GM12878 (cell line): Measurements from ENCODE around the gene SELENOT. TPM values are rescaled to one million over a fixed set of nuclear protein-coding genes. Genes with fewer than 3 reads are reported as not detected.

Source experiments
- ATAC-seq: fragments of 200-7000 bp; cut with Tn5 transposase; 3 replicates; pipeline ENCODE4 v1.9.1; 2020; ENCODE audit warnings: mild to moderate bottlenecking, moderate library complexity
- BruUV-seq: library from RNA; stranded (reverse); fragments of 400-500 nt; replicated peaks from 2 replicates; lab custom pipeline; 2021; lab: Mats Ljungman, UMichigan
- CTCF ChIA-PET: fragments of 300-600 bp; sonication (Branson Sonifier 250); formaldehyde crosslinking; extraction: SDS; loops from one replicate; lab custom pipeline; 2021; ENCODE audit warnings: inconsistent platforms; lab: Yijun Ruan, JAX
- POLR2A ChIA-PET: fragments of 350-600 bp; formaldehyde crosslinking; extraction: SDS; loops from one replicate; lab custom pipeline; 2021; ENCODE audit warnings: inconsistent platforms; lab: Charles Lee
- RAD21 ChIA-PET: fragments of 300-600 bp; sonication (Branson Sonifier 250); formaldehyde crosslinking; loops from one replicate; lab custom pipeline; 2023; ENCODE audit warnings: antibody characterized with exemption; ENCODE audit not compliant: unreplicated experiment; lab: Charles Lee
- SMC1A ChIA-PET: fragments of 300-600 bp; sonication (Branson Sonifier 250); formaldehyde crosslinking; loops from one replicate; lab custom pipeline; 2023; ENCODE audit not compliant: unreplicated experiment, uncharacterized antibody; lab: Charles Lee
- DNase-seq: peaks from one replicate; pipeline ENCODE4 v3.0.0-alpha.2; 2011; ENCODE audit warnings: low read depth, low spot score
- FAIRE-seq: peaks from 3 replicates; lab custom pipeline; 2011; peaks lifted over from hg19 to GRCh38; lab: Jason Lieb, UNC
- H2AFZ ChIP-seq: 2 replicates; pipeline ENCODE4 v1.6.0; 2011; ENCODE audit warnings: low read depth, low read length, control low read depth; ENCODE audit not compliant: control insufficient read depth
- H3K27ac ChIP-seq: 2 replicates; pipeline ENCODE4 v1.5.1; 2011; ENCODE audit warnings: control low read depth; ENCODE audit not compliant: control insufficient read depth, insufficient read depth
- H3K27me3 ChIP-seq, 2 experiments: replicated peaks in 1 of 2; 2 replicates each; pipeline versions ENCODE4 v1.6.0 to v1.6.1; 2011; ENCODE audit warnings: low read length in 1 of 2; ENCODE audit not compliant: control insufficient read depth in 2 of 2, insufficient read depth in 2 of 2
- H3K36me3 ChIP-seq, 2 experiments: 2 replicates each; pipeline ENCODE4 v1.5.1; 2011; ENCODE audit warnings: low read length in 1 of 2; ENCODE audit not compliant: control insufficient read depth in 2 of 2, insufficient read depth in 2 of 2
- H3K4me1 ChIP-seq: 2 replicates; pipeline ENCODE4 v1.6.1; 2011; ENCODE audit warnings: mild to moderate bottlenecking, low read length, moderate library complexity, mixed read lengths; ENCODE audit not compliant: control insufficient read depth, insufficient read depth
- H3K4me2 ChIP-seq: 2 replicates; pipeline ENCODE4 v1.6.0; 2011; ENCODE audit warnings: control low read depth; ENCODE audit not compliant: control insufficient read depth, insufficient read depth
- H3K4me3 ChIP-seq: fragments of 200-600 bp; sonication (generic); 2 replicates; pipeline ENCODE4 v1.5.1; 2016
- H3K79me2 ChIP-seq: 2 replicates; pipeline ENCODE4 v1.6.0; 2011; ENCODE audit warnings: low read length; ENCODE audit not compliant: control insufficient read depth, insufficient read depth
- H3K9ac ChIP-seq: 2 replicates; pipeline ENCODE4 v1.8.0; 2011; ENCODE audit warnings: low read length, control low read depth, mixed read lengths; ENCODE audit not compliant: control insufficient read depth, insufficient read depth
- H3K9me3 ChIP-seq: replicated peaks from 3 replicates; pipeline ENCODE4 v1.5.1; 2011; ENCODE audit warnings: mild to moderate bottlenecking, low read length; ENCODE audit not compliant: control insufficient read depth, insufficient read depth
- H4K20me1 ChIP-seq: 2 replicates; pipeline ENCODE4 v1.6.0; 2011; ENCODE audit not compliant: control insufficient read depth, insufficient read depth
- BCL3 ChIP-seq: IDR thresholded peaks from 2 replicates; pipeline ENCODE4 v1.6.1; 2011; ENCODE audit warnings: borderline replicate concordance, low read depth, mild to moderate bottlenecking, moderate library complexity, low read length; ENCODE audit not compliant: insufficient read depth, poor library complexity, severe bottlenecking
- CBFB ChIP-seq: IDR thresholded peaks from 2 replicates; pipeline ENCODE4 v1.6.1; 2016; ENCODE audit warnings: antibody characterized with exemption, low read depth
- CBX3 ChIP-seq: fragments of 200-600 bp; sonication (generic); IDR thresholded peaks from 2 replicates; pipeline ENCODE4 v1.6.1; 2016; ENCODE audit warnings: low read depth, borderline replicate concordance
- EGR1 ChIP-seq, 2 experiments: IDR thresholded peaks; 1 replicate in 1 of 2; 2 replicates in 1 of 2; pipeline ENCODE4 v1.6.1; 2011 to 2012; ENCODE audit warnings: low read depth in 2 of 2, low read length in 2 of 2, borderline replicate concordance in 1 of 2, mild to moderate bottlenecking in 1 of 2, moderate library complexity in 1 of 2
- FOXM1 ChIP-seq: IDR thresholded peaks from 2 replicates; pipeline ENCODE4 v1.6.1; 2012; ENCODE audit warnings: low read depth, mild to moderate bottlenecking, inconsistent platforms, low read length, moderate library complexity
- HCFC1 ChIP-seq: fragments of 150-350 bp; IDR thresholded peaks from 2 replicates; pipeline ENCODE4 v1.6.1; 2014; ENCODE audit warnings: low read length
- LARP7 ChIP-seq: fragments of 450-650 bp; IDR thresholded peaks from 2 replicates; pipeline ENCODE4 v1.6.1; 2017; ENCODE audit warnings: mild to moderate bottlenecking
- MXI1 ChIP-seq: fragments of 150-350 bp; IDR thresholded peaks from 2 replicates; pipeline ENCODE4 v1.6.1; 2011; ENCODE audit warnings: low read depth, mild to moderate bottlenecking, inconsistent platforms, low read length, improper control_type of control experiment
- MYC ChIP-seq: IDR thresholded peaks from 2 replicates; pipeline ENCODE4 v1.6.1; 2011; ENCODE audit warnings: mild to moderate bottlenecking, low read length, moderate library complexity, inconsistent platforms; ENCODE audit not compliant: insufficient read depth, insufficient replicate concordance, insufficient read length, severe bottlenecking
- NBN ChIP-seq: fragments of 450-650 bp; IDR thresholded peaks from 2 replicates; pipeline ENCODE4 v1.6.1; 2016
- NFXL1 ChIP-seq: fragments of 450-650 bp; IDR thresholded peaks from 2 replicates; pipeline ENCODE4 v1.6.1; 2017; ENCODE audit warnings: antibody characterized with exemption, mild to moderate bottlenecking, borderline replicate concordance
- NR2C2 ChIP-seq: IDR thresholded peaks from 2 replicates; pipeline ENCODE4 v1.6.1; 2011; ENCODE audit warnings: borderline replicate concordance, low read depth; ENCODE audit not compliant: control insufficient read depth, insufficient read length
- SMC3 ChIP-seq: IDR thresholded peaks from 2 replicates; pipeline ENCODE4 v1.6.1; 2011; ENCODE audit warnings: low read length, improper control_type of control experiment, borderline replicate concordance
- SUZ12 ChIP-seq: fragments of 200-600 bp; sonication (generic); IDR thresholded peaks from one replicate; pipeline ENCODE4 v1.6.1; 2018; ENCODE audit warnings: antibody characterized with exemption, mild to moderate bottlenecking; ENCODE audit not compliant: unreplicated experiment
- WRNIP1 ChIP-seq: IDR thresholded peaks from 2 replicates; pipeline ENCODE4 v1.6.1; 2011; ENCODE audit warnings: low read depth, low read length, improper control_type of control experiment, borderline replicate concordance
- ZNF622 ChIP-seq: fragments of 450-650 bp; IDR thresholded peaks from 2 replicates; pipeline ENCODE4 v1.6.1; 2017; ENCODE audit warnings: mild to moderate bottlenecking, inconsistent platforms
- WGBS: methylation state at CpG from one replicate; pipeline ENCODE4 v1.1.6; 2016; ENCODE audit warnings: low lambda C conversion rate; ENCODE audit not compliant: insufficient replicate concordance, insufficient coverage; ENCODE audit errors: missing lambda C conversion rate; 5-methylcytosine and 5-hydroxymethylcytosine counted together
- in situ Hi-C: fragments of 300-500 bp; cut with MboI; formaldehyde crosslinking; loops from 9 replicates; pipeline ENCODE4 v1.14.3; 2018; ENCODE audit warnings: mixed read lengths
- intact Hi-C: fragments of 100-400 bp; cut with micrococcal nuclease; formaldehyde crosslinking; loops from one replicate; pipeline ENCODE4 v1.14.2; 2022; ENCODE audit not compliant: unreplicated experiment
- polyA plus RNA-seq, 11 experiments: library from polyadenylated mRNA; depleted of rRNA in 4 of 11; unstranded in 6 of 11; stranded (reverse) in 5 of 11; fragments of >200 nt; fragmentation: Nextera tagmentation in 4 of 11; fragmentation: Illumina TruSeq in 1 of 11; extraction: Ambion mirVana in 4 of 11; extraction: Trizol in 1 of 11; gene quantifications; 1 replicate in 1 of 11; 2 replicates in 10 of 11; pipeline versions ENCODE4 v1.2.1 to v1.2.3, GENCODE V29; 2011 to 2016; ENCODE audit warnings: inconsistent platforms in 2 of 11, missing spikeins in 2 of 11, low read depth in 1 of 11
- total RNA-seq, 4 experiments: library from RNA; depleted of rRNA in 3 of 4; stranded (reverse); fragments of >200 nt in 3 of 4; fragmentation: Illumina TruSeq in 1 of 4; extraction: Trizol in 1 of 4; gene quantifications; 2 replicates each; pipeline versions ENCODE4 v1.2.1 to v1.2.3, GENCODE V29; 2013 to 2021
- TF ChIP-seq, protein P1 (sequence below): IDR thresholded peaks from 2 replicates; pipeline ENCODE4 v1.6.1; 2012; ENCODE audit warnings: low read depth, low read length, improper control_type of control experiment

SELENOT gene
- total and polyA plus RNA-seq, 10 of the 15 experiments (the other 5 are each of a cell fraction or from before 2014, with no cell fraction given) = 89.4 to 768 (median 261) TPM

DNA sequence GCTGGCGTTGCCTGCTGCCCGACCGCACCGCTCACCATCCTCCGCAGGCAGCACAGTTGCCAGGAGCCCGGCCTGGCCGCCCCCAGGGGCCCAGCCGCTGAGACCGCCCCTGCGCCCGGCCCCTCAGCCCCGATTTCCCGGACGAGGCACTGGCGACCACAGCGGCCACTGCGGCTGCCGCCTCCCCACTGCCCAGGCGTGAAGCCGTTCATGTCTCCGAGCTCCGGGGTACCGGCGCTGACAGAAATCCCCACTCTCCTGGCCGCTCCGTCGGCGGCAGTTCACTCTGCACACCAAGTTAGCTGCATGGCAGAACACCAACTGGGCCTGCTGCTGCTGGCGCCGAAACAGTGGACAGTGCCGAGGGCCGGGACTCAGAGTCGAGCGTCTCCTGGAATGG lies 8.5 kb downstream of the SELENOT start:
- 98% methylated on average over 34 of the region's 34 CpGs for WGBS
- DNase-seq = no peak
- Histone ChIP-seq H3K9ac (no peak overlapping the region), H3K4me2 (no peak overlapping the region), H3K9me3 (peaks cover under 1% of the 10 kb centered on the region; the same call in 2 of the 3 replicates), H3K4me3 (no peak overlapping the region), H3K36me3 (peaks cover 6 to 7% of the 10 kb centered on the region in 2 experiments), H4K20me1 (peaks cover 6% of the 10 kb centered on the region), H3K27ac (no peak overlapping the region), H3K27me3 (no peaks in the 10 kb centered on the region), H2AFZ (no peak overlapping the region), H3K79me2 (peaks cover 81% of the 10 kb centered on the region), H3K4me1 (peaks cover 15% of the 10 kb centered on the region)
- ChIA-PET POLR2A (interaction anchor here (1.5 kb wide), 1 partner anchor 12 kb away, joined by 3 read pairs; no protein-coding TSS in a partner anchor), RAD21 (interaction anchor here (0.7 kb wide), 1 partner anchor 371 kb away, joined by 3 read pairs; no protein-coding TSS in a partner anchor), CTCF (interaction anchor here (0.6 to 1.0 kb wide), 2 partner anchors 176 to 1283 kb away, joined by 3 to 4 read pairs; no protein-coding TSS in a partner anchor), SMC1A (interaction anchor here (1.0 to 1.6 kb wide), 5 partner anchors 9 to 111 kb away, joined by 3 to 5 read pairs (median 3); partner anchors contain the start of gene SELENOT)
- ATAC-seq = no peak
- in situ Hi-C loops = no loop called here
- no TSS peak for BruUV-seq
- TF ChIP-seq SMC3 (no peak), CBX3 (no peak), LARP7 (no peak), FOXM1 (no peak), HCFC1 (no peak), ZNF622 (no peak), NR2C2 (no peak), CBFB (no peak), WRNIP1 (no peak), MYC (no peak), MXI1 (no peak), NFXL1 (no peak), EGR1 (IDR thresholded peaks at IDR 0.05; ENCODE audit: borderline replicate concordance in 1 of 2, low read depth in 2 of 2, low read length in 2 of 2) (no peak), NBN (no peak), BCL3 (no peak), SUZ12 (no peak)
- TF ChIP-seq, protein P1, sequence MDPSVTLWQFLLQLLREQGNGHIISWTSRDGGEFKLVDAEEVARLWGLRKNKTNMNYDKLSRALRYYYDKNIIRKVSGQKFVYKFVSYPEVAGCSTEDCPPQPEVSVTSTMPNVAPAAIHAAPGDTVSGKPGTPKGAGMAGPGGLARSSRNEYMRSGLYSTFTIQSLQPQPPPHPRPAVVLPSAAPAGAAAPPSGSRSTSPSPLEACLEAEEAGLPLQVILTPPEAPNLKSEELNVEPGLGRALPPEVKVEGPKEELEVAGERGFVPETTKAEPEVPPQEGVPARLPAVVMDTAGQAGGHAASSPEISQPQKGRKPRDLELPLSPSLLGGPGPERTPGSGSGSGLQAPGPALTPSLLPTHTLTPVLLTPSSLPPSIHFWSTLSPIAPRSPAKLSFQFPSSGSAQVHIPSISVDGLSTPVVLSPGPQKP = no peak
- FAIRE-seq = no peak
- intact Hi-C loops = no loop called here
